Measurements from ENCODE around the gene TERB1. TPM values are rescaled to one million over a fixed set of nuclear protein-coding genes. Genes with fewer than 3 reads are reported as not detected.

The TERB1 gene
- total RNA-seq, 3 donors from 2014 or later: 0.28 to 0.32 TPM; not detected in 1

DNA sequence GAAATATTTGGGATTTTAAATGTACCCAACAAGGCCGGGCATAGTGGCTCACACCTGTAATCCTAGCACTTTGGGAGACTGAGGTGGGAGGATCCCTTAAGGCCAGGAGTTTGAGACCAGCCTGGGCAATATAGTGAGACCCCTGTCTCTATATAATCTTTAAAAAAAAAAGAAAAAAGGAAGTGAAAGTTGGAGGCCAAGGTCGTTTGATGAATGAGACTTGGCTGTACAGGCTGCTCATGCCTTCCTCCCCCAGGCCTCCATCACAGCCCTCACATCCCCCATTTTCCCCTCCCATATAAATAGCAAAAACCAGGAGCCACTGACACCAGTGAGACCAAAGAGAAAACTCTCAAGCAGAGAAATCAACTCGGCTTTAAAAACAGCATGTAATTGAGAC is 39.5 kb upstream of the TERB1 start:
- no peak overlapping the region for H3K4me3 ChIP-seq
- H3K36me3 ChIP-seq (ENCODE audit: low read depth): no peaks in the 10 kb centered on the region
- H3K4me1 ChIP-seq (ENCODE audit: low read depth): peaks cover 11% of the 10 kb centered on the region
- no peak for DNase-seq
- ATAC-seq: no peak
- H3K9me3 ChIP-seq: no peaks in the 10 kb centered on the region
- TF ChIP-seq, protein P1, sequence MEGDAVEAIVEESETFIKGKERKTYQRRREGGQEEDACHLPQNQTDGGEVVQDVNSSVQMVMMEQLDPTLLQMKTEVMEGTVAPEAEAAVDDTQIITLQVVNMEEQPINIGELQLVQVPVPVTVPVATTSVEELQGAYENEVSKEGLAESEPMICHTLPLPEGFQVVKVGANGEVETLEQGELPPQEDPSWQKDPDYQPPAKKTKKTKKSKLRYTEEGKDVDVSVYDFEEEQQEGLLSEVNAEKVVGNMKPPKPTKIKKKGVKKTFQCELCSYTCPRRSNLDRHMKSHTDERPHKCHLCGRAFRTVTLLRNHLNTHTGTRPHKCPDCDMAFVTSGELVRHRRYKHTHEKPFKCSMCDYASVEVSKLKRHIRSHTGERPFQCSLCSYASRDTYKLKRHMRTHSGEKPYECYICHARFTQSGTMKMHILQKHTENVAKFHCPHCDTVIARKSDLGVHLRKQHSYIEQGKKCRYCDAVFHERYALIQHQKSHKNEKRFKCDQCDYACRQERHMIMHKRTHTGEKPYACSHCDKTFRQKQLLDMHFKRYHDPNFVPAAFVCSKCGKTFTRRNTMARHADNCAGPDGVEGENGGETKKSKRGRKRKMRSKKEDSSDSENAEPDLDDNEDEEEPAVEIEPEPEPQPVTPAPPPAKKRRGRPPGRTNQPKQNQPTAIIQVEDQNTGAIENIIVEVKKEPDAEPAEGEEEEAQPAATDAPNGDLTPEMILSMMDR (IDR thresholded peaks at IDR 0.05): no peak
- intact Hi-C loops (cut with DNase I, micrococcal nuclease): no loop called here

DNA sequence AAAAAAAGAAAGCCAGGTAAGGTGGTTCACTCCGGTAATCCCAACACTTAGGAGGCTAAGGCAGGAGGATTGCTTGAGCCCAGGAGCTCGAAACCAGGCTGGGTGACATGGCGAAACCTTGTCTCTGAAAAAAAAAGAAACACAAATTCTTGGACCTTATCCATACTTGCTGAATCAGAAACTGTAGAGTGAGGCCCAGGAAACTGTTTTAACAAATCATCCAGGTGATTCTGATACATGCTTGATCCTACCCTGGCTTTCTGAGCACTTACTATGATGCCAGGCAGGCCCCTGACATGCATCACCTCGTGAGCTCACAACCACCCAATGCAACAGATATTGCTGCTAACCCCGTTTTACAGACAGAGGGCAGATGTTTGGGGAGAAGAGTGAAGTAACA is 33.4 kb upstream of the TERB1 start:
- no peak for DNase-seq
- H3K4me3 ChIP-seq: no peak overlapping the region
- TF ChIP-seq, protein P1 (IDR thresholded peaks at IDR 0.05): no peak
- H3K4me1 ChIP-seq (ENCODE audit: low read depth): peaks cover 7% of the 10 kb centered on the region
- H3K36me3 ChIP-seq (ENCODE audit: low read depth): no peaks in the 10 kb centered on the region
- no peak for ATAC-seq
- intact Hi-C loops (cut with DNase I, micrococcal nuclease): no loop called here
- H3K9me3 ChIP-seq: no peaks in the 10 kb centered on the region

DNA sequence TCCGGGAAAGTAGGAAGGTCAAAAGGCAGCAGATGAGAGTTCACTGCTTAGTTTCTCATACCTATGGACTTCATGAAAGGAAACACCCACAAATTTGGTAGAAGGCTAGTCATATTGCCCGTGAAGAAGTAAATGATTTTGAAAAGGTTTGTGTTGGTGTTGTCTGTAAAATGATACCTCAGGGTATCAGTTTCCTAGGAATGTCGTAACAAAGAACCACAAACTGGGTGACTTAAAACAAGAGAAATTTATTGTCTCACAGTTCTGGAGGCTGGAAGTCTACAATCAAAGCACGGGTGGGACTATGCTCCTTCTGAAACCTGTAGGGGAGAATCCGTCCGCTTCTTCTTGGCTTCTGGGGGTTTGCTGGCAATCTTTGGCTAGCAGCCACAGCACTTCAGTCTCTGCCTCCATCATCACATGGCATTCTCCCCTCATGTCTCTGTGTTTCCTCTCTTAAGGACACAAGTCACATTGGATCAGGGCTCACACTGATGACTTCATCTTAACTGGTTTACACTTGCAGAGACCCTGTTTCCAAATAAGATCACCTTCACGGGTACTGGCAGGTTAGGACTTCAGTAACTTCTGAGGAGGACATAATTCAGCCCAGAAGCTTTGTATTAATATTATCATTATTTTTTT is 31.4 kb upstream of the TERB1 start:
- Histone ChIP-seq H3K4me3 (no peak overlapping the region), H3K4me1 (ENCODE audit: low read depth) (peaks cover 14% of the 10 kb centered on the region), H3K9me3 (no peaks in the 10 kb centered on the region), H3K36me3 (ENCODE audit: low read depth) (no peaks in the 10 kb centered on the region)
- intact Hi-C loops (cut with DNase I, micrococcal nuclease): no loop called here
- TF ChIP-seq, protein P1 (IDR thresholded peaks at IDR 0.05): no peak
- ATAC-seq (no peak), DNase-seq (no peak)

DNA sequence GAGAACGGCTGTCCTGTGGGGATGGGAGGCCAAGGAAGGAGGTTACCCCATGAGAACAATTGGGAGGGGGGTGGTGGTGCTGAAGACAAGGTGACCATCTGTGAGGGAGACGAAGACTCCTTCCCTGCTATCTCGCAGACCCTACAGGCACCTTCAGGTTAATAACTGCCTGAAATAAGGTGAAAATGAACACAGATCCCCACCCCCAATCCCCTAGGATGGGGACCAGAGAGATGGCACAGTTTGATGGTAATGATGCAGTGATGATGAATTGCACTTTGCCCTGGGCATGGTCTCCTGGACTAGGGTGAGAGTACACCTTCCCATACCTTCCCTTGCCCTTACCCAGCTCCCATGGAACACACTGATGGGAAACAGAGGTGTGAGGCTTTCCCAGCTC is 30.8 kb upstream of the TERB1 start:
- Histone ChIP-seq H3K4me3 (no peak overlapping the region), H3K36me3 (ENCODE audit: low read depth) (no peaks in the 10 kb centered on the region), H3K9me3 (no peaks in the 10 kb centered on the region), H3K4me1 (ENCODE audit: low read depth) (peaks cover 14% of the 10 kb centered on the region)
- ATAC-seq: peak; percentile 48
- TF ChIP-seq, protein P1 (IDR thresholded peaks at IDR 0.05): no peak
- intact Hi-C loops (cut with DNase I, micrococcal nuclease): no loop called here
- DNase-seq: peak in 1 of 3 donors; percentile 22

DNA sequence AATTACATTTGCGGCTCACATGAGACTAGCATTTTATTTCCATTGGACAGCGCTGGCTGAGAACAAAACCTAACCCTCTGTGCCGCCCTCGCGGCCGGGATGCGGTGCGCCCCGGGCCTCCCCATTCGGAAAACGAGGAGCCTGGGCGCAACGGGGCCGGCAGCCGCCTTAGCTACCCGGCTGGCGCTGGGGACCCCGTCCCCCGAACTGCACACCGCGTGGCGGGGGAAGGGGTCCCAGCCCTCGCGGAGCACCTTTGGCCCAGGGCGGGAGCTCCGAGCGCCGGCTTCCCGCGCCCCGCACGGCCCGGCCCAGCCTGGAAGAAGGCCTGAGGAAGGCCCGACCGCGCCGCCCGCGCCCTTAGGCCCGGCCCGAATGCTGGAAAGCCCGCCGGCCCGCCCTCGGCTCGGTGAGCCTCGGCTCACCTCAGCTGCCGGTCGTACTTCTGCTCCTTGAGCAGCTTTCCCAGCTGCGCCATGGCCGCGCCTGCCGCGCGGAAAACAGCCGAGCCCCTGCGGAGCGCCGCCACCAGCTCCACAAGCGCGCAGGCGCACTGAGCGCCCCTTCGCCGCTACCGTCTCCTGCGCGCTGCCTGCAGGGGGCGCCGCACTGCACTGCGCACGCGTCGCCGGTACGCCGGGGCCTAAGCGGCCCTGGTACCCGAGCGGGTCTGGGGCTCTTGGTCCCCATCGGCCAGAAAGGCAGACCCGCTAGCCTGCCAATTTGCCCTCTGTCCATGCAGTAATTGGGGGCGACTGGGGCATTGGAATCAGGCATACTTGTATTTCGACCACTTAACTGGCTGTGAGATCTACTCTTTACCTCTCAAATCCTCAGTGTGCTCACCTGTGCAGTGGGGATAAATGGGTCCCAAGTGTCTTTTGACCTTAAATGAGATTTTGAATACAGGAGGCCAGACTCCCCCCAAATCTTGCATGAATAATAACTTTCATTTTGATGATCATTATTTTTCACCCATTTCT is 29.3 kb upstream of the TERB1 start, which contains the start of gene NAE1:
Gene NAE1 (minus strand): TSS at position 555 of the 983 bp plus-strand sequence. CDS start 77 bp downstream, at position 478.
- intact Hi-C loops (cut with DNase I, micrococcal nuclease): no loop called here
- ATAC-seq (peak; percentile 98), DNase-seq (peak; percentile 89 to 93 (median 90))

More for the DNA sequence above, 29.3 kb upstream of the TERB1 start, which contains the start of gene NAE1:
- peaks cover 14% of the 10 kb centered on the region for H3K4me1 ChIP-seq (ENCODE audit: low read depth)
- no peaks in the 10 kb centered on the region for H3K36me3 ChIP-seq (ENCODE audit: low read depth)
- no peaks in the 10 kb centered on the region for H3K9me3 ChIP-seq
- TF ChIP-seq, protein P1 (IDR thresholded peaks at IDR 0.05): peak; percentile 99
- H3K4me3 ChIP-seq: peak within 1 kb of the TSS; percentile 71

Data from mucosa of descending colon (tissue), 3 donors.